Ovary (tissue), 9 donors: Measurements from ENCODE around the gene CLCN5. TPM values are rescaled to one million over a fixed set of nuclear protein-coding genes. Genes with fewer than 3 reads are reported as not detected.

Source experiments
- DNase-seq, 5 donors: peaks; one replicate each; pipeline ENCODE4 v3.0.0-alpha.2; 2019 to 2020
- H3K27ac ChIP-seq, 2 donors: fragments of 200-600 bp; one replicate each; pipeline versions ENCODE4 v1.5.1 to v1.8.0; 2019 to 2022
- H3K27me3 ChIP-seq: fragments of 200-600 bp; one replicate; pipeline ENCODE4 v1.8.0; 2022
- H3K36me3 ChIP-seq: fragments of 200-600 bp; sonication (generic); one replicate; pipeline ENCODE4 v1.5.1; 2019
- H3K4me1 ChIP-seq: one replicate; pipeline ENCODE4 v1.8.1; 2013; ENCODE audit warnings: mild to moderate bottlenecking, moderate library complexity; ENCODE audit not compliant: insufficient read depth
- H3K4me3 ChIP-seq: fragments of 200-600 bp; sonication (generic); one replicate; pipeline ENCODE4 v1.5.1; 2017
- H3K9me3 ChIP-seq, 2 donors: fragments of 200-600 bp in 1 of 2; sonication (generic) in 1 of 2; one replicate each; pipeline versions ENCODE4 v1.5.1 to v1.8.1; 2013 to 2019; ENCODE audit warnings: mild to moderate bottlenecking in 1 of 2, moderate library complexity in 1 of 2
- EP300 ChIP-seq: sonication (generic); formaldehyde crosslinking; IDR thresholded peaks from one replicate; pipeline ENCODE4 v1.6.1; 2017; ENCODE audit warnings: antibody characterized with exemption
- POLR2A ChIP-seq: fragments of 450-650 bp; IDR thresholded peaks from one replicate; pipeline ENCODE4 v1.6.1; 2017; ENCODE audit warnings: antibody characterized with exemption, mild to moderate bottlenecking, moderate library complexity
- WGBS, 3 donors: extraction: QIAGEN DNeasy Blood & Tissue Kit in 1 of 3; methylation state at CpG; one replicate each; pipeline versions ENCODE4 v1.1.5 to v1.1.7; 2013 to 2017; 5-methylcytosine and 5-hydroxymethylcytosine counted together
- intact Hi-C, 4 donors: fragments of 100-400 bp; cut with DNase I; formaldehyde crosslinking; loops; one replicate each; pipeline versions ENCODE4 v1.11.0 to v1.15.1; 2022 to 2023
- polyA plus RNA-seq, 2 donors: library from polyadenylated mRNA; stranded (reverse); fragments of 200-250 nt in 1 of 2; fragments of 350-450 nt in 1 of 2; fragmentation: Illumina TruSeq in 1 of 2; extraction: RNeasy Lipid Tissue Mini Kit (QIAGEN cat#74804) in 1 of 2; gene quantifications; one replicate each; pipeline ENCODE4 v1.2.3, GENCODE V29; 2013 to 2014
- total RNA-seq, 7 donors: library from RNA; depleted of rRNA in 2 of 7; stranded (reverse); fragments of >200 nt in 2 of 7; fragmentation: NEBNext Ultra II Directional in 3 of 7; extraction: Animal tissue kit (Norgen Biotek cat#: 25700) in 3 of 7; gene quantifications; one replicate each; pipeline versions ENCODE4 v1.1.0 to v1.2.4, GENCODE V29; 2016 to 2023
- TF ChIP-seq, protein P1 (sequence below), 3 donors: fragments of 450-650 bp in 2 of 3; fragments of 200-600 bp in 1 of 3; IDR thresholded peaks; one replicate each; pipeline versions ENCODE4 v1.5.1 to v1.8.0; 2016 to 2022; ENCODE audit warnings: antibody characterized with exemption in 3 of 3, mild to moderate bottlenecking in 1 of 3
- donor health status: DM: no; HTN: no; CAD: no; lungs with moderate emphysema.
- donor health status: DM: no; HTN: no; CAD: no.
- donor health status: Bipolar disorder and iron deficiency.
- donor health status: DM: yes; HTN: yes; CAD: no.
- donor health status: DM: no; HTN: no; CAD: no.
- donor health status: DM: yes; HTN: yes; CAD: no.

The CLCN5 gene
- total and polyA plus RNA-seq, 9 donors: 1.4 to 26.5 (median 16.2) TPM

- no peaks in the 10 kb centered on the region for H3K9me3 ChIP-seq
- H3K4me1 ChIP-seq: no peaks in the 10 kb centered on the region
- intact Hi-C loops: no loop called here
- H3K27me3 ChIP-seq: no peaks in the 10 kb centered on the region
- 44 to 62% (median 60%) methylated on average over 2 of the region's 2 CpGs for WGBS, 3 donors
- no peaks in the 10 kb centered on the region for H3K36me3 ChIP-seq
- H3K27ac ChIP-seq: no peak overlapping the region
- H3K4me3 ChIP-seq: no peak overlapping the region
- no peak for DNase-seq
- TF ChIP-seq POLR2A: no peak
These were observed 145.8 kb downstream of the CLCN5 start for GRCh38 chrX:50068285-50068563.

- WGBS, 3 donors: 70 to 82% (median 70%) methylated on average over 2 of the region's 2 CpGs
- no peak for DNase-seq
- H3K27me3 ChIP-seq: no peaks in the 10 kb centered on the region
These were observed 146.5 kb downstream of the CLCN5 start for GRCh38 chrX:50068893-50069292.

DNA sequence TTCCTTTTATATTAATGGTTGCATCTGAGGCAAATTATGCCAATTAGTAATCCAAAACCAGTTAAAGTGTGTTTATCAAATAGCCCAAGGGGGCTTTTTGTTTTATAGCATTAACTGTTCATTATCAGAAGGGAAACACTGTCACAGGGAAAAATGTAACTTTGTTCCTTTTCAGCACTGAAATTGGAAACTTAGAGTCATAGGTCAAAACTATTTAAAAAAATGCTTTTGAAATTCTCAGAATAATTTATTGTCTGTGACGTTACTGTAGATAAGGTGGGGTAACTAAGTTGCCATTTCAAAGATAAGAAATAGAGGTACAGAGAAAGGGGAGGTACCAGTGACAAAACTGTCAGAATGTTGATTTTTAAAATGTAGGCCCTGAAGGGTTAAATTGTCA lies 149.1 kb downstream of the CLCN5 start:
- Histone ChIP-seq H3K36me3 (no peaks in the 10 kb centered on the region), H3K9me3 (no peaks in the 10 kb centered on the region), H3K27me3 (no peaks in the 10 kb centered on the region), H3K4me1 (no peaks in the 10 kb centered on the region), H3K27ac (no peak overlapping the region), H3K4me3 (no peak overlapping the region)
- no peak for DNase-seq
- intact Hi-C loops: no loop called here
- WGBS, 3 donors: 26 to 35% (median 28%) methylated on average over 1 of the region's 1 CpG
- TF ChIP-seq, protein P1, sequence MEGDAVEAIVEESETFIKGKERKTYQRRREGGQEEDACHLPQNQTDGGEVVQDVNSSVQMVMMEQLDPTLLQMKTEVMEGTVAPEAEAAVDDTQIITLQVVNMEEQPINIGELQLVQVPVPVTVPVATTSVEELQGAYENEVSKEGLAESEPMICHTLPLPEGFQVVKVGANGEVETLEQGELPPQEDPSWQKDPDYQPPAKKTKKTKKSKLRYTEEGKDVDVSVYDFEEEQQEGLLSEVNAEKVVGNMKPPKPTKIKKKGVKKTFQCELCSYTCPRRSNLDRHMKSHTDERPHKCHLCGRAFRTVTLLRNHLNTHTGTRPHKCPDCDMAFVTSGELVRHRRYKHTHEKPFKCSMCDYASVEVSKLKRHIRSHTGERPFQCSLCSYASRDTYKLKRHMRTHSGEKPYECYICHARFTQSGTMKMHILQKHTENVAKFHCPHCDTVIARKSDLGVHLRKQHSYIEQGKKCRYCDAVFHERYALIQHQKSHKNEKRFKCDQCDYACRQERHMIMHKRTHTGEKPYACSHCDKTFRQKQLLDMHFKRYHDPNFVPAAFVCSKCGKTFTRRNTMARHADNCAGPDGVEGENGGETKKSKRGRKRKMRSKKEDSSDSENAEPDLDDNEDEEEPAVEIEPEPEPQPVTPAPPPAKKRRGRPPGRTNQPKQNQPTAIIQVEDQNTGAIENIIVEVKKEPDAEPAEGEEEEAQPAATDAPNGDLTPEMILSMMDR (IDR thresholded peaks at IDR 0.05): no peak
- TF ChIP-seq EP300 (no peak), POLR2A (no peak)

More at GRCh38 chrX:50068893-50069292, 146.5 kb downstream of the CLCN5 start:
- Histone ChIP-seq H3K9me3 (no peaks in the 10 kb centered on the region), H3K36me3 (no peaks in the 10 kb centered on the region), H3K4me3 (no peak overlapping the region), H3K4me1 (no peaks in the 10 kb centered on the region), H3K27ac (no peak overlapping the region)
- intact Hi-C loops: no loop called here
- TF ChIP-seq POLR2A: no peak
- TF ChIP-seq EP300: no peak
- TF ChIP-seq, protein P1 (IDR thresholded peaks at IDR 0.05): no peak

DNA sequence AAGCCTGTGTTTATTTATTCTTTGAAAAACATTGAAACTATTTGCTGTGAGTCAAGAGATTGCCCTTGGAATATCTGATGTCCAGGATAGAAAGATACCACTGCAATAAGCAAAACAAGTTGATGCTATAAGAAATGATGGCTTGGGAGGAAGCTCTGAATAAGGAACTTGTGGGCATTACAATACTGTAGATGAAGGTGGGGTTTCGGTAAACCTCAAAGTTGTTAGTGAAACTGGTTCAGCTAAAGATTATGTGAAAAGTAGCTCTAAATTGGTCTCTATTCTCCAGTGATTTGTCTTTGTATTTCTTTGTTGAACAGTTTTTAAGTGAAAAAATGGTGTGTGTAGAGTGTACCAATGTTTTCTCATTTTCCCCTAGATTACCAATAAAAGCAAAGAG lies 149.7 kb downstream of the CLCN5 start:
- no peaks in the 10 kb centered on the region for H3K27me3 ChIP-seq
- intact Hi-C loops: no loop called here

GRCh38 chrX:50073601-50074000 lies 151.2 kb downstream of the CLCN5 start:
- Histone ChIP-seq H3K27ac (no peak overlapping the region), H3K4me3 (no peak overlapping the region), H3K36me3 (no peaks in the 10 kb centered on the region), H3K4me1 (no peaks in the 10 kb centered on the region), H3K27me3 (no peaks in the 10 kb centered on the region), H3K9me3 (no peaks in the 10 kb centered on the region)
- whole genome bisulfite sequencing, 3 donors: 57 to 62% (median 60%) methylated on average over 2 of the region's 2 CpGs
- no peak for DNase-seq
- TF ChIP-seq, protein P1 (IDR thresholded peaks at IDR 0.05): no peak
- TF ChIP-seq POLR2A: no peak
- intact Hi-C loops: no loop called here

More for the DNA sequence above, 149.7 kb downstream of the CLCN5 start:
- DNase-seq: no peak
- no peaks in the 10 kb centered on the region for H3K4me1 ChIP-seq
- no peaks in the 10 kb centered on the region for H3K9me3 ChIP-seq
- 91 to 100% (median 97%) methylated on average over 1 of the region's 1 CpG for WGBS, 3 donors
- no peak overlapping the region for H3K4me3 ChIP-seq
- H3K27ac ChIP-seq: no peak overlapping the region
- H3K36me3 ChIP-seq: no peaks in the 10 kb centered on the region
- TF ChIP-seq, protein P1 (IDR thresholded peaks at IDR 0.05): no peak
- no peak for TF ChIP-seq EP300
- no peak for TF ChIP-seq POLR2A
